ENCODE results near the gene SPTBN1.

DNA sequence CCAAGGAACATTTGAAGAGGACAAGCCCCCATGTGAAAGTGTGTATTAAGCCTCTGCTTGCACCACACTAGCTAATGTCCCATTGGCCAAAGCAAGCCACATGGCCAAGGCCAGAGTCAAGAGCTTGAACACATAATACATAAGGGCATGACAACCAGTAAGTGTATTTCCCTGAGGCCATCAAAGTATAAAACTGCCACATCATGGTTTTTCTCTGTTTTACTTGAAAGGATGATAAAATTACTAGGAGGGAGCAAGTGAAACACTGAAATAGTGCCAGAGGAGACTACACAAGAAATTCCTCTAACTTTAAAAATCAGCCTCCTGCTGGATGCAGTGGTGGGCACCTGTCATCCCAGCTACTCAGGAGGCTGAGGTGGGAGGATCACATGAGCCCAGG, 236.4 kb downstream of the SPTBN1 start:
- no peak for TF ChIP-seq ZNF274 (IDR thresholded peaks at IDR 0.05; ENCODE audit: low read depth, low read length)
- no peak for TF ChIP-seq SUZ12 (IDR thresholded peaks at IDR 0.05; ENCODE audit: extremely low read depth, insufficient read depth, insufficient read length)
